Common myeloid progenitor, CD34-positive (primary cell): ENCODE measurements around the gene OR2G6.
A peak's percentile ranks its signal among the peaks of the same experiment; 100 is the strongest.
"Not testable (repeated sequence)": the region's sequence is repeated elsewhere in the genome, so short reads cannot be mapped to it uniquely, and the experiment has no call there.

Experiments used
- CTCF ChIA-PET: fragments of 350-600 bp; sonication (Branson Sonifier 250); formaldehyde crosslinking; loops from one replicate; lab custom pipeline; 2021; ENCODE audit warnings: antibody characterized with exemption; lab: Charles Lee
- POLR2A ChIA-PET: fragments of 350-600 bp; sonication (Branson Sonifier 250); formaldehyde crosslinking; loops from one replicate; lab custom pipeline; 2021; ENCODE audit warnings: antibody characterized with exemption; lab: Charles Lee
- DNase-seq, 3 donors: peaks; one replicate each; pipeline versions ENCODE4 v3.0.0 to v3.0.0-alpha.2; 2013
- H3K27ac ChIP-seq, 2 experiments: 1 replicate in 1 of 2; 2 replicates in 1 of 2; pipeline ENCODE4 v1.7.0; 2013; ENCODE audit warnings: inconsistent platforms in 2 of 2, low read length in 2 of 2, mild to moderate bottlenecking in 2 of 2, low read depth in 1 of 2, moderate library complexity in 1 of 2; ENCODE audit not compliant: severe bottlenecking in 2 of 2, insufficient read depth in 1 of 2, poor library complexity in 1 of 2
- H3K27me3 ChIP-seq, 5 experiments: replicated peaks in 2 of 5; 1 replicate in 3 of 5; 2 replicates in 2 of 5; pipeline versions ENCODE4 v1.6.1 to v1.7.0; 2013; ENCODE audit warnings: low read length in 4 of 5, mild to moderate bottlenecking in 2 of 5, moderate library complexity in 2 of 5, inconsistent platforms in 1 of 5; ENCODE audit not compliant: insufficient read depth in 5 of 5, control insufficient read depth in 4 of 5
- H3K36me3 ChIP-seq, 4 experiments: 1 replicate in 2 of 4; 2 replicates in 2 of 4; pipeline versions ENCODE4 v1.6.1 to v1.7.0; 2013; ENCODE audit warnings: low read length in 3 of 4, control low read depth in 1 of 4, mild to moderate bottlenecking in 1 of 4; ENCODE audit not compliant: control insufficient read depth in 4 of 4, insufficient read depth in 4 of 4
- H3K4me1 ChIP-seq, 4 experiments: 1 replicate in 3 of 4; 2 replicates in 1 of 4; pipeline versions ENCODE4 v1.6.1 to v1.7.1; 2013; ENCODE audit warnings: low read length in 3 of 4, mild to moderate bottlenecking in 3 of 4, control low read depth in 1 of 4, inconsistent platforms in 1 of 4, moderate library complexity in 1 of 4; ENCODE audit not compliant: control insufficient read depth in 4 of 4, insufficient read depth in 4 of 4; ENCODE audit errors: control extremely low read depth in 1 of 4
- H3K4me3 ChIP-seq, 7 experiments: 1 replicate in 4 of 7; 2 replicates in 3 of 7; pipeline versions ENCODE4 v1.5.1 to v1.7.0; 2013; ENCODE audit warnings: mild to moderate bottlenecking in 7 of 7, low read length in 6 of 7, moderate library complexity in 6 of 7, inconsistent platforms in 2 of 7, low read depth in 2 of 7, control low read depth in 1 of 7; ENCODE audit not compliant: insufficient read depth in 4 of 7, control insufficient read depth in 1 of 7; ENCODE audit errors: extremely low read depth in 1 of 7
- H3K9me3 ChIP-seq, 5 experiments: 1 replicate in 4 of 5; 2 replicates in 1 of 5; pipeline versions ENCODE4 v1.6.1 to v1.7.1; 2013; ENCODE audit warnings: low read length in 4 of 5, mild to moderate bottlenecking in 2 of 5, inconsistent platforms in 1 of 5, low read depth in 1 of 5, moderate library complexity in 1 of 5; ENCODE audit not compliant: control insufficient read depth in 4 of 5, insufficient read depth in 2 of 5; ENCODE audit errors: control extremely low read depth in 1 of 5
- WGBS: methylation state at CpG from one replicate; pipeline ENCODE4 v1.1.5; 2013; ENCODE audit not compliant: insufficient coverage; 5-methylcytosine and 5-hydroxymethylcytosine counted together

The OR2G6 gene

DNA sequence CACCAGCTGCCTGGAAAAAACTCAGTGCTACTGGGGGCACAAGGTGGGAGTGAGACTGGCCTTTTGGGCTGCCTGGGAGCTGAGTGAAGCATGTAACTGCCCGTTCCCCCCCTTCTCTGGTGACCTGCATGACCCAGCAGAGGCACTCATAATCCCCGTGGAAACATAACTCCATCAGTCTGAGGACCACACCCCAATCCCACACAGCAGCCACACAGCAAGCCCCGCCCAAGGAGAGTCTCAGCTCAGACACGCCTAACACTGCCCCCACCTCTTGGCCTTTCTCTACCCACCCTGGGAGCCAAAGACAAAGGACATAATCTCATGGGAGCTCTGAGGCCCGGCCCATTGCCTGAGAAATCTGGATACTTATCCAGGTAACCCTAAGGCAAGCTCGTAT, 43.2 kb downstream of the OR2G6 start:
- H3K9me3 ChIP-seq, POLR2A ChIA-PET, H3K36me3 ChIP-seq, H3K27me3 ChIP-seq, DNase-seq, H3K4me3 ChIP-seq, H3K27ac ChIP-seq, CTCF ChIA-PET, H3K4me1 ChIP-seq: not testable (repeated sequence)
- WGBS: no CpG with 5 or more reads among the region's 6 CpGs

DNA sequence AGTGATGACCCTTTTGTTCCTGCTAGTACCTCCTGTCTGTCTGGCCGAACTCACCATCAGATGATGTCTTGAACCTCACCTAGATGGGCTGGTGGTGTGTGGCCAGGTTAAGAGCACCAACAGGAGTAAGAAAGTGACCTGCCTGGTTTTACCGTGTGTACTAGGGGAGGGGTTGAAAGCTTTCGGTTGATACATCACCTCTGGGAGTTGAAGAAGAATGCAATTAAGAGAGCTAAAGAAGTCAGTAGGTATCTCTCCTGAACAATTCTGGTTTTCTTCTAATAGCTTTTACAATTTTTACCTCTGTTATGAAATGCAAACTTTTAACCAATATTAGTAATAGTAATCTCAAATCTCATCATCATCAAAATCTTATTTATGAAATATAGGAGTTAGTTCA, 54.8 kb downstream of the OR2G6 start, which contains the start of gene OR2T29:
TSS of gene OR2T29 (minus strand) at position 101 of the 400 bp plus-strand sequence. CDS start 3,281 bp downstream, outside the sequence.
- CTCF ChIA-PET: not testable (repeated sequence)

DNA sequence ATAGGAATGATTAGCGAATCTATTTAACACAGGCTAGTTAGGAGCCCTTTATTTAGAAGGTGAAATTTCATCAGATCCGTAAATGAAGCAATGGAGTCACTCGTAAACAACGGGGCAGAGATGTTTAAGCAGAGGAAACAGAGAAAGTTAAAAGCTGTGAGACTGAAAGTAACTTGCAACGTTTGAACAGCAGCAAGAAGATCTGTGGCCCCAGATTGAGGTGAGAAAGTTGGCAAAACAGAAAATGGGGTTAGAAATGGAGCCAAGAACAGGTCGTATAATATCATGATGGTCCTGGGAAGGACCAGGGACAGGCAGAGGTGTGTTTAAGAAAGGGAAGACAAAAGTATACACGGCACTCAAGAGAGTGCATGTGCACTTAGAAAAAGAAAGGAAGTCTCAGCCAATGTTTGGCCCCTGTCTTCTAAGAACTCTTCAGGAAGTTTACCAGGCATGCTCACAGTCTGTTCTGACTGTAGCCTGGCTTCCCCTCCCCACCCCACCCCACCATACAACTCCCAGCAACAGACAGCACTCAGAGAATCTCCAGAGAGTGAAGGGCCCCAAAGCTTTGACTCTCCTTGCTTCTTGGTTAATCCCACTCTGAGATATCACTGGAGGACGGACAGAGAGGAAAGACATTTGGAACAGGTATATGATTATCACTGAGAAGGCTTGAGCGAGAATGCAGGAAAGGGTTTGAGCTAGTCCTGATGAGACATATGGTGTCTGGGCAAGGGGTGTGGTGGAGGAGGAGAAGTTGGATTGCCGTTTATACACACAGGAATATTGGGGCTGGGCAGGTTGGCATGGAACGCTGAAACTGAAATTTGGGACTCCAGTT, 57.9 kb downstream of the OR2G6 start:
- H3K9me3 ChIP-seq, H3K27ac ChIP-seq, POLR2A ChIA-PET, CTCF ChIA-PET, H3K4me1 ChIP-seq, H3K27me3 ChIP-seq, H3K36me3 ChIP-seq: not testable (repeated sequence)
- H3K4me3 ChIP-seq: peak overlapping the region in 3 of 7 experiments; percentile 41 to 57 (median 53)
- peak in 2 of 3 donors; percentile 1 to 9 for DNase-seq
- 42% methylated on average over 5 of the region's 11 CpGs for WGBS

More for the DNA sequence above, 54.8 kb downstream of the OR2G6 start, which contains the start of gene OR2T29:
- POLR2A ChIA-PET, H3K27me3 ChIP-seq, DNase-seq, H3K27ac ChIP-seq, H3K4me1 ChIP-seq, H3K4me3 ChIP-seq, H3K36me3 ChIP-seq, H3K9me3 ChIP-seq: not testable (repeated sequence)
- WGBS: no CpG with 5 or more reads among the region's 3 CpGs

DNA sequence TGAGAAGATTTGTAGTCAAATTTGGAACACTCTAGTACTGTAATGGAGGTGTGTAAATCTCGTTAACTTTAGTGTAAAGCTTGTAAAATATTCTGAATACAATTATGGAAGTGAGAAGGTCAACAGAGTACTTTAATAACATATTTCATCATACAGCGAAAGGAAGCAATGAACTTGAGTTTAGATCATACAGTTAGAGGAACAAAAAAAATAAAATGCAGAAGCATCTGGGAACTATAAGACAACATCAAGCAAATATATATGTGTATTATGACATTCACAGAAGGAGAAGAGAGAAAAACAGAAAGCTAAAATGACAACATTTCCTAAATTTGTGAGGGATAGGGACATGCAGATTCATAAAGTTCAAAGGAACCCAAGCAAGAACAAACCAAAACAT, 61.2 kb downstream of the OR2G6 start:
- H3K9me3 ChIP-seq, POLR2A ChIA-PET, H3K27ac ChIP-seq, H3K4me1 ChIP-seq, H3K4me3 ChIP-seq, H3K27me3 ChIP-seq, H3K36me3 ChIP-seq, CTCF ChIA-PET: not testable (repeated sequence)
- DNase-seq: peak in 1 of 3 donors; percentile 1
- no CpG with 5 or more reads among the region's 2 CpGs for WGBS

DNA sequence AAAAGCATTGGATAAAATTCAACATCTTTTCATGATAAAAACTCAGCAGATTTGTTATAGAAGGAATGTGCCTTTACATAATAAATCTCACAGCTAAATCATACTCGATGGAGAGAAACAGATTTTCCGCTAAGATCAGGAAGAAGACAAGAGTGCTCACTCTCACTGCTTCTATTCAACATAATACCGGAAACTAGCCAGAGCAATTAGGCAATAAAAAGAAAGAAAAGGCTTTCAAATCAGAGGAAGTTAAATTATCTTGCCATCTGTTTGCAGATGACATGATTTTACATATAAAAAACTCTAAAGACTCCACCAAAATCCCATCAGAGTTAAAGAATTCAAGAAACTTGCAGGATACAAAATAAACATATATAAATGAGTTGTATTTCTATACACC, 62.9 kb downstream of the OR2G6 start:
- H3K27ac ChIP-seq, H3K4me1 ChIP-seq, H3K36me3 ChIP-seq, POLR2A ChIA-PET, H3K9me3 ChIP-seq, H3K4me3 ChIP-seq, H3K27me3 ChIP-seq, CTCF ChIA-PET: not testable (repeated sequence)
- WGBS: 60% methylated on average over 1 of the region's 3 CpGs
- peak in 1 of 3 donors; percentile 1 for DNase-seq

DNA sequence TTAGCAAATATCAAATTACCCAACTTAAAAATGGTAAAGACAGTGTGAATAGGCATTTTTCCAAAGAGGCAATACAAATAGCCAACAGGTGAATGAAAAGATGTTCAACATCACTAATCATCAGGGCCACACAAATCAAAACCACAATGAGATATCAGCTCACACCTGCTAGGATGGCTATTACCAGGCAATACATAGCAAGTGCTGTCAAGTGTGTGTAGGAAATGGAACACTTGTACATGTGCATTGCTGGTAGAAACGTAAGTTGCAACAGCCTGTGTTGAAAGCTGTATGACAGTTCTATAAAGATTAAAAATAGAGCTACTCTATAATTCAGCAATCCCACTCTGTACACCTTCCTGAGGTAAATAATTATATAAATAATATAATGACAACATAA, 64.2 kb downstream of the OR2G6 start:
- H3K9me3 ChIP-seq, POLR2A ChIA-PET, H3K36me3 ChIP-seq, H3K27ac ChIP-seq, H3K4me1 ChIP-seq, H3K4me3 ChIP-seq, H3K27me3 ChIP-seq, DNase-seq, CTCF ChIA-PET: not testable (repeated sequence)
- no CpG with 5 or more reads among the region's 1 CpG for WGBS

DNA sequence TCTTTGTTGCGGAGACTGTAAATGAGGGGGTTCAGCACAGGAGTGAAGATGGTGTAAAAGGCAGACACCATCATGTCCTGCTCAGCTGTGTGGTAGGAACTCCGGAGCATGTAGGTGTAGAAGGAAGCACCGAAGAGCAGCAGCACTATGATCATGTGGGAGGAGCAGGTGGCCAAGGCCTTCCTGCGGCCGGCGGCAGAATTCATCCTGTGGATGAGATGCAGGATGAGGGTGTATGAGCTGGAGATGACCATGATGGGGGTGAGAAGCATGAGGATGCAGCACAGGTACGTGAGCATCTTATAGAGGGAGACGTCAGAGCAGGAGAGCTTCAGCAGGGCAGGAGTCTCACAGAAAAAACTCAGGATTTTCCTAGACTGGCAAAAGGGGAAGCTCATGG, 66.0 kb downstream of the OR2G6 start:
- H3K4me1 ChIP-seq, H3K9me3 ChIP-seq, H3K4me3 ChIP-seq, H3K36me3 ChIP-seq, H3K27me3 ChIP-seq, DNase-seq, POLR2A ChIA-PET, H3K27ac ChIP-seq, CTCF ChIA-PET: not testable (repeated sequence)
- no CpG with 5 or more reads among the region's 8 CpGs for WGBS
